T follicular helper cell (primary cell): ENCODE measurements around the gene ITM2C.

ENCODE experiments used
- DNase-seq: peaks from one replicate; pipeline ENCODE4 v3.0.0-alpha.2; 2020; ENCODE audit warnings: low read depth

The ITM2C gene

GRCh38 chr2:230891509-230891908 is 26.8 kb downstream of the ITM2C start:
- DNase-seq: no peak

GRCh38 chr2:230893338-230893737 is 28.6 kb downstream of the ITM2C start:
- no peak for DNase-seq

GRCh38 chr2:230893841-230894781 is 29.4 kb downstream of the ITM2C start:
- DNase-seq: no peak

- DNase-seq: no peak
Measured at GRCh38 chr2:230895536-230896345, 31.0 kb downstream of the ITM2C start.

GRCh38 chr2:230896346-230897115 is 31.8 kb downstream of the ITM2C start:
- no peak for DNase-seq

- no peak for DNase-seq
Measured at GRCh38 chr2:230898016-230898712, 33.4 kb downstream of the ITM2C start.

- no peak for DNase-seq
Measured at GRCh38 chr2:230898713-230899091, 34.0 kb downstream of the ITM2C start.

- DNase-seq: no peak
Measured at GRCh38 chr2:230899287-230899686, 34.5 kb downstream of the ITM2C start.

- DNase-seq: no peak
Measured at GRCh38 chr2:230899786-230900185, 35.0 kb downstream of the ITM2C start.

- no peak for DNase-seq
Measured at GRCh38 chr2:230900336-230900995, 35.7 kb downstream of the ITM2C start.

- DNase-seq: no peak
Measured at GRCh38 chr2:230901006-230901405, 36.3 kb downstream of the ITM2C start.

- peak; percentile 24 for DNase-seq
Measured at GRCh38 chr2:230902180-230902899, 37.6 kb downstream of the ITM2C start.

- DNase-seq: no peak
Measured at GRCh38 chr2:230903231-230904150, 38.7 kb downstream of the ITM2C start.

GRCh38 chr2:230904856-230905447 is 40.2 kb downstream of the ITM2C start:
- no peak for DNase-seq

- peak; percentile 66 for DNase-seq
Measured at GRCh38 chr2:230905448-230906421, 41.0 kb downstream of the ITM2C start.

GRCh38 chr2:230906471-230907230 is 41.9 kb downstream of the ITM2C start:
- no peak for DNase-seq
